GM21529 (cell line): ENCODE data around the gene HTATIP2.
A peak's percentile ranks its signal among the peaks of the same experiment; 100 is the strongest.
"Not testable (repeated sequence)": the region's sequence is repeated elsewhere in the genome, so short reads cannot be mapped to it uniquely, and the experiment has no call there.

Experiments
- ATAC-seq: cut with Tn5 transposase; IDR thresholded peaks from one replicate; pipeline ENCODE4 v1.9.1; 2021; ENCODE audit not compliant: unreplicated experiment

Gene HTATIP2

DNA sequence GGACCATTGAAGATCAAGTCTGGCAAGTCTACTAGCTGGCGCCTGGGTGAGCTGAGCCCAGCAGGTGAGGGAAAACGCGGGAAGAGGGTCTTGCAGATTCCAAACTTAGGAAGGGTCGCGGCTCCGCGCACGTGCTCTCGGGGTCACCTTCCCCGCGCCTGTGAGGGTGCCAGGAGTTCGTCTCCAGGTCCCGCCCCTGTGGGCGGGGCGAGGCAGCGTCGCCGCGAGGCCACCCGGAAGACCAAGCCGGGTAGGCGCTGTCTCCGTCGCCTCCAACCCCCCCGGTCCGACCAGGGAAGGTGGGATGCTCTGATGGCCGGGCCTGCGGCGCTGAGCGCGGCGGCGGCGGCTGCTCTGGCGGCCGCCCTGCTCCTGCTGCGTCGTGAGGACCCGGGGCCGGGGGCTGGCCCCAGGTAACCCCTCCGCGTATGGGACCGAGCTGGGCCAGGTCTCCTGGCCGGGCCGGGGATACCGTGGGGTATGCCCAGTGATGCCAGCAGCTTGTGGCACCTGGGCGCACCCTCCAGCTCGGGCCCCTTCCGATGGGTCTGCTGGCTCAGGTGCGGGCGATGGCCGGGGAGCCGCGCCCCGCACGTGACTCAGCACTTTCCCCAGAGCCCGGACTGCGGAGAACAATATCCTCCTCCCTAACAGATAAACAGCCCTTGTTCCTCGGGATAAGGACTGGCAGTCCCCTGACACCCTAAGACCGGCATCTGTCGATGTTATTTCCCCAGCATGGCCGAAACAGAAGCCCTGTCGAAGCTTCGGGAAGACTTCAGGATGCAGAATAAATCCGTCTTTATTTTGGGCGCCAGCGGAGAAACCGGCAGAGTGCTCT, at the start of gene HTATIP2:
TSS of gene HTATIP2 (plus strand) at position 215 of the 841 bp plus-strand sequence. CDS start at position 739, 524 bp downstream.
- peak; percentile 94 for ATAC-seq

- ATAC-seq, result no peak
These were observed 47.7 kb upstream of the HTATIP2 start for GRCh38 chr11:20315800-20316199.

DNA sequence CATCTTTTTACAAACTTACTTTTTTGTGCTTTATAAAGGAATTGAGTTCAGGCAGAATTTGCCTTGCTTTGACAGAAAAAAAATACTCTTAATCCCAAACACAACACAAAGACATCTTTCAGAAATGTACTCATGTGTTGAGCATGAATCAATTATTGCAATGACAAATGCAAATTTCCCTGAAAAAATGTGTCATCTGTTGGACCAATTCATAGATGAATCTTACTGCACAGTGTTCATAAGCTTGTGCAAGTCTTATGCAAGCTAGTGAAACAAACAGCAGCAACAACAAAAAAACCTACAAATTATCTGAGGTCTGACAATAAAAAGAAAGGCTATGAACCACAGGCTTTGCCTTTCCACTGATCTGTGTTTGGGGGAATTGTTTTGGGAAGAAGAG, 42.3 kb upstream of the HTATIP2 start:
- no peak for ATAC-seq

DNA sequence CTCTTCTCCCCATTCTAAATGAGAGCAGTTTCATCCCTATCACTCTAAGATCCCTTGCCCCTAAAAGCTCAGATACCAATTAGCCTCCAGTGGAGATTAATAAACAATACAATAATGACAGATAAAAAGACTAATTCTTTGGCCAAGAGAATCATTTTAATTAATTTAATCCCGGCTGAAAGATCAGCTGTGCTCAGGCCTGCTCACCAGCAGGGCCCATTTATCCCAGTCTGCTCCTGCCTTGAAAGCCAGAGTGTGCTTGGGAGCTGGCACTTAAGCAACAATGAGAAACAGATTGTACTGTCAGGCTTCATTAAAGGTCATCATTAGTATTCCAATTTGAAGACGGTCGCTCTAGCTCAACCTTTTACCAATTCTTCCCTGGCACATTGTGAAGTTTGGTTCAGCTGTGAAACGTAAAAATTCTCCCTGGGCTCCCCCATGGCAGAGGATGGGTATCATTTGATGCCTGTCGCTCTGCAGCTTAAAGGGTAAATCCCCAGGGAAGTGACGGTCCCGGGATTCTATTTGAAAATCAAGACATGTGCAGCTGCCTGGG, 36.1 kb upstream of the HTATIP2 start:
- ATAC-seq, result no peak

DNA sequence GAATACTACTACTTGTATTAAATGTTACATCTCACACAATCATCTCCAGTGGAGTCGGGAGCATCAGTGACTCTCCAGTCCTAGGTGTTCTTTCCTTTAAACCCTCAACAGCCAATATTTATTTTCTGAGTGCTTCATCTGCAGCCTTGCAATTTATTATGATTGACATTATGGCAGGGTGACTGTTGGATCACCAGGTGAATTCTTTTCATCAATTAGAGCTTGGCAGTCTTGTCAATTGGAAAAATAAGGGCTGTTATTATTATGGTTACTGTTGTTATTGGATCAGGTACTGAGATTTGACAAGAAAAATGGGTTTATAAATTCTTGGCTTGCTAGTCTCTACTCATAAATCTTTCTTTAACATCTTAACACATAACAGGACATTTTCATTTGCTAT, 27.5 kb upstream of the HTATIP2 start:
- ATAC-seq, result no peak

DNA sequence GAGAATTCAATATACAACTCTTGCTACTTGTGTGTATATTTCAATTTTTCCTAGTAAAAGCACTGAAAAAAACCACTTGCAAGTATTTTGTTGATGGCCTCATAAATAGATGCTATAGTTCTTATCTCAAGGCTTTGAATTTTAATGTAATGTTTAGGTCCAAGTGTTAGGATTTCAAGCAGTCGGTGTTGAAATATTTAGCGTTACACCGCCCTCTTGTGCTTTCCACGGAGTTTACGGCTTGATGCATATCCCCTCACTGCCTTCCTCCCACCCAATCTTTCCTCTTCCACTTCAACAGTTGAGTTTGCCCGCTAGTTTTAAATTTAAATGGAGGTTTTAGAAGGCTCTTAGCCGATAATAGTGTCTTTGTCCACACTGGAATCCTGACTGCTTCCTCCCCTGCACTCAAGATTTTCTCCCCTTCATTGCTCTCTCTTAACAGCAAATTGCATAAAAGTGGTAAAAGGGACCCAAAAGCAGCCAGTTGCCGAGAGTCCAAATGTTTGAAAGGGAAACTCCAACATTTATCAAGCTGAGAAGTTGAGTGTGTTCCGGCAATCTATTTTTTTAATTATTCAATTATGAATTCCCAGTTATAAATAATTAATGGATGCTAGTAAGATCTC, 25.9 kb upstream of the HTATIP2 start:
- no peak for ATAC-seq

DNA sequence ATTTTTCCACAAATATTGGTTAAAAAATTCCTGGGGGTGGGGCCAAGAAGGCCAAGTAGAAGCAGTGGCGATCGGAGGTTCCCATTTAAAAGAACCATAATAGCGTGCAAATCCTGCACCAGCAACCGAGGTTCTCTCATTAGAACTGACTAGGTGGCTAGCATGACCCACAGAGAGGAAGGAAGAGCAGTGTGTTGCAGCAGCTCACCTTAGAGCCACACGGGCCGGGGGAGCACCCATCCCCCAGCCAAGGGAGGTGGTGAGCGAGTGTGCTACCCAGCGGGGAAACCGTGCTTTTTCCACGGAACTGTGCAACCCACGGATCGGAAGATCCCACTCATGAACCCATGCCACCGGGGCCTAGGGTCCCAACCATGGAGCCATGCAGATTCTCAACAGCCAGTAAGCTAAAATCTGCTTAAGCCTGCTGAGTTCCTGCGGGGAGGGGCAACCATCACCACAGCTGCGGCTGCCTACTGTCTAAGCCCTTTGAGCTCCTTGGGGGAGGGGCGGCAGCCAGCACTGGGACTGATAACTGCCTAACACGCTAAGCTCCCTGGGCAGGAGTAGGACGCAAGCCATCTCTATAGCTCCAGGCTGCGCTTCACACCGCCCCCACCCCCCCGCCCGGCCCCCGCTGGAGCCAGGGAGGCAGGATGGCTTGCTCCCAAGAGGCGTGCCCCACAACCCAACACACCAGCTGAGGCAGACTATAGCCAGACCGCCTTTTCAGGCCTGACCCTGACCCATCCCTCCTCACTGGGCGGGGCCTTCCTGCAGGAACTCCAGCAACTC, 21.0 kb upstream of the HTATIP2 start:
- no peak for ATAC-seq

DNA sequence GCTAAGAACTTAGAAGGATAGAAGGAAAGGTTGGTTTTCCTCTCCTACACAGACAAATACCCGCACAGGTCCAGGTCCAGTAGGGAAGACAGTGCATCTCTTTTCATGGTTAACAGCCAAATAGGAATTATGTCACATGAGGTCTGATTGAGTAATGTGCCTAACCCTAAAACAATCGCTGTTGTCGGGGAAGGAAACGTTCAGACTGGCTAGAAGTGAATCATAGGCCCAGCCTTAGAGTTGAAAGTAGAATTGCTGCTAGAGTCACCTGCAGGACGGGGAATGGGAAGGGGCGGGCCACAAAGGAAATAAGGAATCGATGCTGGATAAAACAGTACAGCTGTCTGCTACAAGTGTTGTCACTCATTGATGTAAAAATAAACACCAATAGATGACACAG, 12.4 kb upstream of the HTATIP2 start:
- ATAC-seq, result no peak

- ATAC-seq, result no peak
These were observed 11.7 kb upstream of the HTATIP2 start for GRCh38 chr11:20351751-20352262.

GRCh38 chr11:20353829-20354434, 9.6 kb upstream of the HTATIP2 start:
- ATAC-seq, result peak; percentile 62

GRCh38 chr11:20355221-20356219, 8.0 kb upstream of the HTATIP2 start:
- ATAC-seq, result peak; percentile 86

- ATAC-seq, result no peak
These were observed 6.4 kb upstream of the HTATIP2 start for GRCh38 chr11:20357150-20357549.

DNA sequence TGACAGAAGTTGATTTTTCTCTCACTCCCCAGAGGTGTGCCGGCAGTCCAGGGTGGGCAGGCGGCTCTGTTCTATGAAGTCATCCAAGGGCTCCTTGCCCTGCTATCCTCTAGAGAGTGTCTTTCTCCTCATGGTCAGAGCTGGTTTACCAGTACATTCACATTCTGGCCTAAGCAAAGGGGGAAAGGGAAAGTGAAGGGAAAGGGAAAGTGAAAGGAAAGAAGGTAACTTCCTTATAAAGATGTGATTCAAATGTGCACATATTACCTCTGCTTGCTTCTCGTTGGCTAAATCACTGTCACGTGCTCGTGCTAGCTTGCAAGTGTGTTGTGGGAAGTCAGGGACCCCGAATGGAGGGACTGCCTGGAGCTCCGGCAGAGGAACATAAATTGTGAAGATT, 2.9 kb upstream of the HTATIP2 start:
- no peak for ATAC-seq

DNA sequence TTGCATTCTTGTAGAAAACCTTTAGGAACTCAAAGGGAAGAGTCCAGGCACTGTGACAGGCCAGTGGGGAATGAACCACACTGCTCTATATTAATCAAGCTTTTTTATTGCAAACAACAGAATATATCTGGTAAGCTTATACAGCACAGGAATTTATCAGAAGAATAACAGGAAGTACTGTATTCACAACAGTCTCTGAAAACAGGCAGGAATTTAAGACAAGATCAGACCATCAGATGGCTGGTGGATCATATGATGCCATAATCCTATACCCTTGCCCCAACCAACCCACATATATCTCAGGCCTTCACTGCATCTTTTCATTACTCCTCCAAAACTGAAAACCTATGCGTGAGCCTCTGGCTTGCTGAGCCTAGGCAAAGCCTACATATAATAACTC, 1.0 kb upstream of the HTATIP2 start:
- ATAC-seq, result no peak

GRCh38 chr11:20363149-20363499, 390 bp upstream of the HTATIP2 start:
- ATAC-seq, result no peak

- ATAC-seq, result peak; percentile 16
These were observed 853 bp downstream of the HTATIP2 start for GRCh38 chr11:20364341-20364792.

DNA sequence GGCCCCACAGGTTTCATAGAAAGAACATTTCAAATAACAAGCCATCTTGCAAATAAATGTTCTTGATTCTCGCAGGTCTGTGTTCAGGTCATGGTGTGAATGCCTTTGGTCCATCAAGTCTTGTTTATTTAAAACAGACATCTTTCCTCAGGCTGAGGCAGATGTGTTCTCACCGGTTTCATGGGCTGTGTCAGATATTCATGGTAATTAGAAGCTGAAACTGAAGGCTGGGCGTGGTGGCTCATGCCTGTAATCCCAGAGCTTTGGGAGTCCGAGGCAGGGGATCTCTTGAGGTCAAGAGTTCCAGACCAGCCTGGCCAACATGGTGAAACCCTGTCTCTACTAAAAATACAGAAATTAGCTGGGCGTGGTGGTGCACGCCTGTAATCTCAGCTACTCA, 2.0 kb downstream of the HTATIP2 start:
- ATAC-seq, result not testable (repeated sequence)

DNA sequence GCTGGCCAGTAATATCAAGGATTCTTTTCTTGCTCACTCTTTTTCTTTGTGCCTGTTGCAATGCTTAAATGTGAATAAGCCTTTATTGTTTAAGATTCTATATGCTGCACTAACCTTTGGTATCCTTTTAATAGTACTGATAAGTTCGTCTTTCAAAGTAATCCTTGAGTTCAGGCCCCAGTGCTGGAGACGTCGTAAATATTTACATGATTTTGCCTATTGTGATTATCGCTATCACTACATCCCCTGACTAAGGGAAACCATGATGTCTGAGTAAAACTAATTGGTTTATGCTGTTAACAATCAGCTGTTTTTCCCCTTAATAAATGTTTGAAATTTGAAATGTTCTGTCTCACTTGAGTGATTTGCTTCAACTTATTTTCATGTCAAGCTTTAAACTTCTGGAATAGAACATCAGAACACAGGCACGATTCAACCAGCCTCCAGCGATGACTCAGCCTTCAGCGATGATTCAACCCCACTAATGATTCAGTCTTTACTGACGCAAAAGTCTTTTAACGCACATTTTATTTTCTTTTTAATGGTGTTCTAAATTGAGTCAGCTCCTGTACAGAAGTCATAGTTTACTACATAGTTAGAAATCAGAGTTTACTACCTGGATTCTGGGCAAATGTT, 3.9 kb downstream of the HTATIP2 start:
- no peak for ATAC-seq

GRCh38 chr11:20368438-20368837, 4.9 kb downstream of the HTATIP2 start:
- no peak for ATAC-seq
